Epithelial cell of prostate (primary cell): ENCODE measurements around the gene PCP4.
A peak's percentile ranks its signal among the peaks of the same experiment; 100 is the strongest.

Source experiments
- DNase-seq: peaks from one replicate; pipeline ENCODE4 v3.0.0-alpha.2; 2011; ENCODE audit warnings: low read depth, low spot score
- H3K27ac ChIP-seq: fragments of 450-650 bp; 2 replicates; pipeline ENCODE4 v1.5.1; 2017; ENCODE audit warnings: mild to moderate bottlenecking

Gene PCP4

GRCh38 chr21:39913706-39914305 is 46.6 kb downstream of the PCP4 start:
- DNase-seq, result no peak
- H3K27ac ChIP-seq, result no peak overlapping the region

GRCh38 chr21:39915881-39916280 is 48.6 kb downstream of the PCP4 start:
- DNase-seq, result no peak
- H3K27ac ChIP-seq, result no peak overlapping the region

GRCh38 chr21:39918558-39918957 is 51.3 kb downstream of the PCP4 start:
- no peak for DNase-seq
- no peak overlapping the region for H3K27ac ChIP-seq

- no peak overlapping the region for H3K27ac ChIP-seq
- DNase-seq, result no peak
These were observed 56.2 kb downstream of the PCP4 start for GRCh38 chr21:39923476-39923875.

GRCh38 chr21:39924577-39925308 is 57.5 kb downstream of the PCP4 start:
- H3K27ac ChIP-seq, result no peak overlapping the region
- DNase-seq, result no peak

- DNase-seq, result no peak
- no peak overlapping the region for H3K27ac ChIP-seq
These were observed 60.2 kb downstream of the PCP4 start for GRCh38 chr21:39927304-39927886.

GRCh38 chr21:39932335-39932734 is 65.1 kb downstream of the PCP4 start:
- H3K27ac ChIP-seq, result no peak overlapping the region

GRCh38 chr21:39934895-39935294 is 67.7 kb downstream of the PCP4 start:
- H3K27ac ChIP-seq, result no peak overlapping the region
- no peak for DNase-seq

More at GRCh38 chr21:39932335-39932734, 65.1 kb downstream of the PCP4 start:
- DNase-seq, result no peak

GRCh38 chr21:39935716-39936115 is 68.5 kb downstream of the PCP4 start:
- no peak overlapping the region for H3K27ac ChIP-seq
- no peak for DNase-seq

GRCh38 chr21:39938086-39938625 is 70.9 kb downstream of the PCP4 start:
- DNase-seq, result no peak
- H3K27ac ChIP-seq, result no peak overlapping the region

- no peak overlapping the region for H3K27ac ChIP-seq
- no peak for DNase-seq
These were observed 79.0 kb downstream of the PCP4 start for GRCh38 chr21:39946199-39946598.

- DNase-seq, result no peak
- H3K27ac ChIP-seq, result no peak overlapping the region
These were observed 79.8 kb downstream of the PCP4 start for GRCh38 chr21:39947031-39947430.

GRCh38 chr21:39951183-39952101 is 84.2 kb downstream of the PCP4 start:
- no peak for DNase-seq
- no peak overlapping the region for H3K27ac ChIP-seq

GRCh38 chr21:39952265-39952664 is 85.0 kb downstream of the PCP4 start:
- no peak for DNase-seq

GRCh38 chr21:39954570-39954969 is 87.3 kb downstream of the PCP4 start:
- DNase-seq, result no peak
- no peak overlapping the region for H3K27ac ChIP-seq

More at GRCh38 chr21:39952265-39952664, 85.0 kb downstream of the PCP4 start:
- no peak overlapping the region for H3K27ac ChIP-seq

GRCh38 chr21:39955326-39955725 is 88.1 kb downstream of the PCP4 start:
- no peak for DNase-seq

GRCh38 chr21:39956586-39956985 is 89.3 kb downstream of the PCP4 start:
- no peak for DNase-seq
- H3K27ac ChIP-seq, result no peak overlapping the region

More at GRCh38 chr21:39955326-39955725, 88.1 kb downstream of the PCP4 start:
- no peak overlapping the region for H3K27ac ChIP-seq

- DNase-seq, result no peak
- no peak overlapping the region for H3K27ac ChIP-seq
These were observed 91.5 kb downstream of the PCP4 start for GRCh38 chr21:39958731-39959130.

GRCh38 chr21:39961251-39961650 is 94.0 kb downstream of the PCP4 start:
- DNase-seq, result peak; percentile 22
- no peak overlapping the region for H3K27ac ChIP-seq

- DNase-seq, result no peak
- H3K27ac ChIP-seq, result no peak overlapping the region
These were observed 97.8 kb downstream of the PCP4 start for GRCh38 chr21:39965026-39965425.
